ENCODE data around the gene CLASP1.
"Not testable (repeated sequence)": the region's sequence is repeated elsewhere in the genome, so short reads cannot be mapped to it uniquely, and the experiment has no call there.

CLASP1 gene

GRCh38 chr2:121659933-121660332 is 10.7 kb upstream of the CLASP1 start:
- DNase-seq (ENCODE audit: low spot score): no peak

GRCh38 chr2:121658393-121658792 is 9.1 kb upstream of the CLASP1 start:
- DNase-seq (ENCODE audit: low spot score): not testable (repeated sequence)

GRCh38 chr2:121653035-121653434 is 3.8 kb upstream of the CLASP1 start:
- DNase-seq (ENCODE audit: low spot score): no peak

GRCh38 chr2:121650315-121650930 is 1.2 kb upstream of the CLASP1 start:
- DNase-seq (ENCODE audit: low spot score): no peak

GRCh38 chr2:121649596-121650314 is 493 bp upstream of the CLASP1 start:
- DNase-seq (ENCODE audit: low spot score): peak; percentile 95

GRCh38 chr2:121648206-121649148 is 785 bp downstream of the CLASP1 start:
- DNase-seq (ENCODE audit: low spot score): no peak

- DNase-seq (ENCODE audit: low spot score): no peak
Measured at GRCh38 chr2:121647396-121647795, 1.9 kb downstream of the CLASP1 start.

- DNase-seq (ENCODE audit: low spot score): no peak
Measured at GRCh38 chr2:121644715-121645114, 4.5 kb downstream of the CLASP1 start.

- DNase-seq (ENCODE audit: low spot score): no peak
Measured at GRCh38 chr2:121643877-121644276, 5.4 kb downstream of the CLASP1 start.

GRCh38 chr2:121640380-121641316 is 8.6 kb downstream of the CLASP1 start:
- no peak for DNase-seq (ENCODE audit: low spot score)

GRCh38 chr2:121639846-121640245 is 9.4 kb downstream of the CLASP1 start:
- not testable (repeated sequence) for DNase-seq (ENCODE audit: low spot score)

GRCh38 chr2:121638333-121638732 is 10.9 kb downstream of the CLASP1 start:
- no peak for DNase-seq (ENCODE audit: low spot score)

GRCh38 chr2:121635371-121635770 is 13.9 kb downstream of the CLASP1 start:
- DNase-seq (ENCODE audit: low spot score): no peak

- DNase-seq (ENCODE audit: low spot score): no peak
Measured at GRCh38 chr2:121634354-121635307, 14.6 kb downstream of the CLASP1 start.

GRCh38 chr2:121633463-121633862 is 15.8 kb downstream of the CLASP1 start:
- no peak for DNase-seq (ENCODE audit: low spot score)

- no peak for DNase-seq (ENCODE audit: low spot score)
Measured at GRCh38 chr2:121627525-121628050, 21.7 kb downstream of the CLASP1 start.

GRCh38 chr2:121626777-121627524 is 22.3 kb downstream of the CLASP1 start:
- no peak for DNase-seq (ENCODE audit: low spot score)

GRCh38 chr2:121625953-121626352 is 23.3 kb downstream of the CLASP1 start:
- no peak for DNase-seq (ENCODE audit: low spot score)

- no peak for DNase-seq (ENCODE audit: low spot score)
Measured at GRCh38 chr2:121617042-121617599, 32.1 kb downstream of the CLASP1 start.

Data from left forelimb (tissue), 1 donor.